Measurements from ENCODE around the gene ZNF117.
"Not testable (repeated sequence)": the region's sequence is repeated elsewhere in the genome, so short reads cannot be mapped to it uniquely, and the experiment has no call there.

DNA sequence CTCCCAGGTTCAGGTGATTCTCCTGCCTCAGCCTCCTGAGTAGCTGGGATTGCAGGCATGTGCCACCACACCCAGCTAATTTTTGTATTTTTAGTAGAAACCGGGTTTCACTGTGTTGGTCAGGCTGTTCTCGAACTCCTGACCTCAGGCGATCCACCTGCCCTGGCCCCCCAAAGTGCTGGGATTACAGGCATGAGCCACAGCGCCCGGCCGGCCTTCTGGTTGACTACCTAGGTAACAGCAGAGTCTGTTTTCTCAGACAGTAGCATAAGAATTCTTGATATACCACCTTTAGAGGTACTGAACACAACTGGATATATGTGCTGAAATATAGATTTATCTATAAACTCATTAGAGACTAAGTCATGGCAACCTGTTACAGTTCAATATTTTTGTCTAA is 50.8 kb downstream of the ZNF117 start:
- TF ChIP-seq, protein P1, sequence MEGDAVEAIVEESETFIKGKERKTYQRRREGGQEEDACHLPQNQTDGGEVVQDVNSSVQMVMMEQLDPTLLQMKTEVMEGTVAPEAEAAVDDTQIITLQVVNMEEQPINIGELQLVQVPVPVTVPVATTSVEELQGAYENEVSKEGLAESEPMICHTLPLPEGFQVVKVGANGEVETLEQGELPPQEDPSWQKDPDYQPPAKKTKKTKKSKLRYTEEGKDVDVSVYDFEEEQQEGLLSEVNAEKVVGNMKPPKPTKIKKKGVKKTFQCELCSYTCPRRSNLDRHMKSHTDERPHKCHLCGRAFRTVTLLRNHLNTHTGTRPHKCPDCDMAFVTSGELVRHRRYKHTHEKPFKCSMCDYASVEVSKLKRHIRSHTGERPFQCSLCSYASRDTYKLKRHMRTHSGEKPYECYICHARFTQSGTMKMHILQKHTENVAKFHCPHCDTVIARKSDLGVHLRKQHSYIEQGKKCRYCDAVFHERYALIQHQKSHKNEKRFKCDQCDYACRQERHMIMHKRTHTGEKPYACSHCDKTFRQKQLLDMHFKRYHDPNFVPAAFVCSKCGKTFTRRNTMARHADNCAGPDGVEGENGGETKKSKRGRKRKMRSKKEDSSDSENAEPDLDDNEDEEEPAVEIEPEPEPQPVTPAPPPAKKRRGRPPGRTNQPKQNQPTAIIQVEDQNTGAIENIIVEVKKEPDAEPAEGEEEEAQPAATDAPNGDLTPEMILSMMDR (IDR thresholded peaks at IDR 0.05): not testable (repeated sequence)
- not testable (repeated sequence) for TF ChIP-seq POLR2A (IDR thresholded peaks at IDR 0.05)

All from lower leg skin (tissue), 3 donors.